Neural crest cell (in vitro differentiated cells): ENCODE data around the gene PIGQ. TPM values are rescaled to one million over a fixed set of nuclear protein-coding genes. Genes with fewer than 3 reads are reported as not detected.

Experiments
- DNase-seq: peaks from one replicate; pipeline ENCODE4 v3.0.0; 2021; ENCODE audit warnings: low read depth, mixed read lengths, low spot score
- H3K27ac Mint-ChIP-seq: one replicate; pipeline ENCODE4 v1.8.0; 2021; ENCODE audit warnings: mild to moderate bottlenecking, mixed read lengths; ENCODE audit not compliant: unreplicated experiment
- H3K27me3 Mint-ChIP-seq: 2 replicates; pipeline ENCODE4 v1.8.0; 2021; ENCODE audit warnings: low read depth, mild to moderate bottlenecking, mixed read lengths
- H3K36me3 Mint-ChIP-seq: 2 replicates; pipeline ENCODE4 v1.8.0; 2021; ENCODE audit warnings: low read depth, mild to moderate bottlenecking, mixed read lengths
- H3K4me1 Mint-ChIP-seq: 2 replicates; pipeline ENCODE4 v1.8.0; 2021; ENCODE audit warnings: mixed read lengths
- H3K4me3 Mint-ChIP-seq: one replicate; pipeline ENCODE4 v1.8.0; 2021; ENCODE audit warnings: mild to moderate bottlenecking, mixed read lengths
- H3K9me3 Mint-ChIP-seq: 2 replicates; pipeline ENCODE4 v1.8.0; 2021; ENCODE audit warnings: mixed read lengths
- total RNA-seq: library from RNA; stranded (reverse); gene quantifications from 2 replicates; pipeline ENCODE4 v1.2.1, GENCODE V29; 2021
- TF ChIP-seq, protein P1 (sequence below): fragments of 200-600 bp; sonication (generic); conservative IDR thresholded peaks from 2 replicates; pipeline ENCODE4 v1.5.0; 2021; ENCODE audit warnings: antibody characterized with exemption, mild to moderate bottlenecking

The PIGQ gene
- total RNA-seq, 1 donor from 2014 or later = 91.7 TPM

DNA sequence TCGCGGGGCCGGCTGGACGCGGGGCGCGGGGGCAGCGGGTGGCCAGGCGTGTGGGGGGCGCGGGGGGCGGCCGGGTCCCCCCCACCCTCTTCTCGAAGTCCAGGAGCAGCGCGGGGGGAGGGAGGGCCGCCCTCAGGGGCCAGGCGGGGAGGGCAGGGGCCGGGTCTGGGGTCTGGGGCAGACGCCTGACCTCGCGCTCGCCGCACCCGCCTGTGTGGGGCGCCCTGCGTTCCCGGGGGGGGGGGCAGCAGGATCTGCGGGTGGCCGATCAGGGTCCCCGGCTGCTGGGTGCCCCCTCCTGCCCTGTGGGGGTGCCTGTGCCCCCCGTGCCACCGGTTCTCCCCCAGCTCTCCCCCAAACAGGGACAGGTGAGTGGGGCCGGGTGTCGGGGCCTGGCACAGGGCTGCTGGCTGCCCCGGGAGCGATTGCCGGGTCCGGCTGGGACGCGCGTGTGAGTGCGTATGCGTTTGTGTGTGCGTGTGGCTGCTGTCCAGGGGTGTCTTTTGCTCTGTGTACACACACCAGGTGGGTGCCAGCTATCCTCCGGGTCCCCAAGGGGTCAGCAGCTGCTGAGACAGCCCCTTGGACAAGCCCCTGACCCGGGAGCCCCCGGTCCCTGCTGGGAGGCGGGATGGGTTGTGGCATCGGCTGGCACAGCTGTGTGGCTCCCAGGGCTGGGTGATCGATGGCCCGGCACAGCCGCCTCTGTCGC, 8.9 kb upstream of the PIGQ start:
- peaks cover 43% of the 10 kb centered on the region for H3K27me3 Mint-ChIP-seq
- H3K4me3 Mint-ChIP-seq = no peak overlapping the region
- no peak for DNase-seq
- no peaks in the 10 kb centered on the region for H3K36me3 Mint-ChIP-seq
- peaks cover 4% of the 10 kb centered on the region for H3K4me1 Mint-ChIP-seq
- no peaks in the 10 kb centered on the region for H3K9me3 Mint-ChIP-seq
- no peak overlapping the region for H3K27ac Mint-ChIP-seq
- TF ChIP-seq, protein P1, sequence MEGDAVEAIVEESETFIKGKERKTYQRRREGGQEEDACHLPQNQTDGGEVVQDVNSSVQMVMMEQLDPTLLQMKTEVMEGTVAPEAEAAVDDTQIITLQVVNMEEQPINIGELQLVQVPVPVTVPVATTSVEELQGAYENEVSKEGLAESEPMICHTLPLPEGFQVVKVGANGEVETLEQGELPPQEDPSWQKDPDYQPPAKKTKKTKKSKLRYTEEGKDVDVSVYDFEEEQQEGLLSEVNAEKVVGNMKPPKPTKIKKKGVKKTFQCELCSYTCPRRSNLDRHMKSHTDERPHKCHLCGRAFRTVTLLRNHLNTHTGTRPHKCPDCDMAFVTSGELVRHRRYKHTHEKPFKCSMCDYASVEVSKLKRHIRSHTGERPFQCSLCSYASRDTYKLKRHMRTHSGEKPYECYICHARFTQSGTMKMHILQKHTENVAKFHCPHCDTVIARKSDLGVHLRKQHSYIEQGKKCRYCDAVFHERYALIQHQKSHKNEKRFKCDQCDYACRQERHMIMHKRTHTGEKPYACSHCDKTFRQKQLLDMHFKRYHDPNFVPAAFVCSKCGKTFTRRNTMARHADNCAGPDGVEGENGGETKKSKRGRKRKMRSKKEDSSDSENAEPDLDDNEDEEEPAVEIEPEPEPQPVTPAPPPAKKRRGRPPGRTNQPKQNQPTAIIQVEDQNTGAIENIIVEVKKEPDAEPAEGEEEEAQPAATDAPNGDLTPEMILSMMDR = no peak

DNA sequence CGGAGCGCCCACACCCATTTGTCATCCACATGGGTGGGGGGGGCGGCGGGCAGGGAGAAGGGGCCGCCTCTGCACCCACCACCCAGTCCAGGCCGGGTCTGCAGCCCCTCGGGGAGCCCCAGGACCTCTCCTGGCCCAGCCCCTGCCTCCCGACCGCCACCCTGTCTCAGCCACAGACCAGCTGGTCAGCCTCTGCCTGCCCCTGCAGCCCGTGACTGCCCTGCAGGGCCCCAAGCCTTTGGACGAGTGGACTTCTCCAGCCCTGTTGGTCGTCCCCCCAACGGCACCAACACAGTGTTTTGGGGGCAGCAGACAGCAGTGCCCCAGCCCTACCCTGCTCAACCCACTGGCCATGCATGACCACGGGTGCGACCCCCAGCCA, 8.4 kb upstream of the PIGQ start:
- Mint-ChIP-seq H3K36me3 (no peaks in the 10 kb centered on the region), H3K27me3 (peaks cover 43% of the 10 kb centered on the region), H3K4me1 (peaks cover 4% of the 10 kb centered on the region), H3K27ac (no peak overlapping the region), H3K9me3 (no peaks in the 10 kb centered on the region), H3K4me3 (no peak overlapping the region)
- TF ChIP-seq, protein P1 = no peak
- no peak for DNase-seq

DNA sequence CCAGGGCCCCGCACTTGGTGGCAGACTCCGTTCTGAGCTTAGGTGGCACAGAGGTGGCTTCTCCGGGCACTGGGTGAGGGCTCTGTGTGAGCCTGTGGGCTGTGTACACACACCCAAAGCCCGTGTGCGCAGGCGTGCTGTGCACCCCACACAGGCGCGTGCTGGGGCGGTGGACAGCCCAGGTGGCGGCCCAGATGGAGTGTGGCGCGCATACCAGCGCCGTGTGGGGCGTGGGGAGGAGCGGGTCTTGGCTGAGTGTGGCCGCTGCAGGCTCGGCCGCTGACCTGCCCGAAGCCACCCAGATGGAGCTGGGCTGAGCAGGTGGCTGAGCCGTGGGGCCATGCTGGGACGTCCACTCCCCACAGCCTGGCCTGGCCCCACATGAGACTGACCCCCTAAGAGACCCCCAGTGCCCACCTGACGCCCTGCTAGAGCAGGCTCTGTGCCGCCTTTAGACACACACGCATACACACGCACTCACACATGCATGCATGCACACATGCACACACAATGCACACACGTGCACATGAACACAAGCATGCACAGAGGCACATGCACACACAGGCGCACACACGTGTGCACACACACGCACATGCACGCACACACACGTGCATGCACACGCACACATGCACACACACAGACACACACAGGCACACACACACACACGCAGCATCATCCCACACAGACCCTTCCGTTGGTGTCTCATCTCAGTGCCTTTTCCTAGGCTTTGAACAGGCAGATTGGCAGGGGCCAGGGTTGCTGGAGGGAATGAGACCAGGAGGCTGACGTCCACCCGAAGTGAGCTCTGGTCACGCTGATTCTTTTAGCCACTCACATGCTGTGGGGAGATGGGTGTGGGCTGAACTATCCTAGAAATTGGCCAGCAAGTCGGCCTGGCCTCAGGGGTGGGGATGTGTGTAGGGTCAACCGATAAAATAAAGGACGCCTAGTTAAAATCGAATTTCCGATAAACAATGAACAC, 7.5 kb upstream of the PIGQ start:
- TF ChIP-seq, protein P1 = no peak
- Mint-ChIP-seq H3K4me3 (peak overlapping the region; percentile 27), H3K36me3 (no peaks in the 10 kb centered on the region), H3K4me1 (peaks cover 8% of the 10 kb centered on the region), H3K9me3 (no peaks in the 10 kb centered on the region), H3K27me3 (peaks cover 42% of the 10 kb centered on the region), H3K27ac (no peak overlapping the region)
- no peak for DNase-seq

DNA sequence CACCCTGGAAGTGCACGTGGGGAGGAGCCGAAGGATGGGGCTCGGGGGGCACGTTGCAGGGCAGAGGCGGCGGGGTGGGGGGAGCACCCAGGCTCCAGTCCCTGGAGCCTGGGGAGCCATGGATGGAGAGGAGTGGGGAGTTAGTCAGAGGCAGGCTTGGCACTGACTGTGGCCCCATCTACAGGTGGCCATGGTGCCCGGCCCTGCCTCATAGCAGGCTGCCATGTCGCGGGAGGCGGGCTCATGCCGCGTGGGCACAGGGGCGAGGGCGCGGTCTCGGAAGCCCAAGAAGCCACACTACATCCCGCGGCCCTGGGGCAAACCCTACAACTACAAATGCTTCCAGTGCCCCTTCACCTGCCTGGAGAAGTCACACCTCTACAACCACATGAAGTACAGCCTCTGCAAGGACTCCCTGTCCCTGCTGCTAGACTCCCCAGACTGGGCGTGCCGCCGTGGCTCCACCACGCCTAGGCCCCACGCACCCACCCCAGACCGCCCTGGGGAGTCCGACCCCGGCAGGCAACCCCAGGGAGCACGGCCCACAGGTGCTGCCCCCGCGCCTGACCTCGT, 6.6 kb upstream of the PIGQ start:
- H3K27ac Mint-ChIP-seq = no peak overlapping the region
- no peak for DNase-seq
- H3K9me3 Mint-ChIP-seq = no peaks in the 10 kb centered on the region
- H3K4me3 Mint-ChIP-seq = peak overlapping the region; percentile 27
- TF ChIP-seq, protein P1 = no peak
- peaks cover 8% of the 10 kb centered on the region for H3K4me1 Mint-ChIP-seq
- H3K27me3 Mint-ChIP-seq = peaks cover 36% of the 10 kb centered on the region
- H3K36me3 Mint-ChIP-seq = no peaks in the 10 kb centered on the region

DNA sequence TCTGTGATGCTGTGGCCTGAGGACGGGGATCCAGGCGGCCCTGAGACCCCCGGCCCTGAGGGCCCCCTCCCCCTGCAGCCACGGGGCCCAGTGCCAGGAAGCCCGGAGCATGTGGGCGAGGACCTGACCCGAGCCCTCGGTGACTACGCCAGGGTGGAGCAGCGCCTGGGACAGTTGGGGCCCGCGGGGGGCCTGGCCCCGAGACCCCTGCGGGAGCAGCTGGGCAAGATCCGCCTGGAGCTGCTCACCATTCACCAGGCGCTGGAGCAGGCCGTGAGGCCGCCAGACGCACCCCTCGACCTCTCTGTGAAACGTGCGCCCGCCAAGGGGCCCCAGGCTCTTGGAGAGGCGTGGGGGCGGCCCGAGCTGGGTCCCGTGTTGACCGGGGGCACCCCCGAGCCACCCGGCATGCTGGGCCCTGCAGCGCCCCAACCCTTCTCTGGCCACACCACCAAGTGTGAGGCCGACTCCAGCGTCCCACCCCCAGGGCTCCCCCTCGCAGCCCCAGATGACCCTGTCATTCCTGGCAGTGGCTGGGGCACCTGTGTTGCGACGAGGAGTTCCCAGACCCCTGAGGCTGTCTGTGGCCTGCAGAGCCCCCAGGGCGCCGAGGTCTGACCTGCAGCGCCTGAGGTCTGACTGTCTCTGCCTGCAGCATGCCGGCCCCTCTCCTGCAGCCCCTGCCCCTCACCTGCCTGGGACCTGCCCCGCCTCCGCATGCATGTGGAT, 4.9 kb upstream of the PIGQ start:
- peaks cover 23% of the 10 kb centered on the region for H3K27me3 Mint-ChIP-seq
- H3K36me3 Mint-ChIP-seq = no peaks in the 10 kb centered on the region
- DNase-seq = no peak
- H3K27ac Mint-ChIP-seq = no peak overlapping the region
- no peak overlapping the region for H3K4me3 Mint-ChIP-seq
- peaks cover 12% of the 10 kb centered on the region for H3K4me1 Mint-ChIP-seq
- TF ChIP-seq, protein P1 = no peak
- no peaks in the 10 kb centered on the region for H3K9me3 Mint-ChIP-seq
